ENCODE results near the gene SORL1.
"Not testable (repeated sequence)": the region's sequence is repeated elsewhere in the genome, so short reads cannot be mapped to it uniquely, and the experiment has no call there.

SORL1 gene

GRCh38 chr11:121474680-121475079, 22.6 kb downstream of the SORL1 start:
- no peak for DNase-seq

- DNase-seq: no peak
These were observed 24.4 kb downstream of the SORL1 start for GRCh38 chr11:121476379-121477032.

GRCh38 chr11:121478226-121478894, 26.2 kb downstream of the SORL1 start:
- DNase-seq: no peak

- DNase-seq: no peak
These were observed 27.0 kb downstream of the SORL1 start for GRCh38 chr11:121478895-121479697.

- no peak for DNase-seq
These were observed 27.7 kb downstream of the SORL1 start for GRCh38 chr11:121479698-121480238.

- not testable (repeated sequence) for DNase-seq
These were observed 29.5 kb downstream of the SORL1 start for GRCh38 chr11:121481484-121482230.

GRCh38 chr11:121482231-121483129, 30.4 kb downstream of the SORL1 start:
- peak; percentile 51 for DNase-seq

- no peak for DNase-seq
These were observed 31.8 kb downstream of the SORL1 start for GRCh38 chr11:121483805-121484480.

GRCh38 chr11:121485216-121485615, 33.1 kb downstream of the SORL1 start:
- DNase-seq: no peak

GRCh38 chr11:121486054-121486453, 33.9 kb downstream of the SORL1 start:
- DNase-seq: no peak

GRCh38 chr11:121487191-121487590, 35.1 kb downstream of the SORL1 start:
- no peak for DNase-seq

GRCh38 chr11:121488170-121488569, 36.1 kb downstream of the SORL1 start:
- DNase-seq: no peak

- DNase-seq: no peak
These were observed 36.5 kb downstream of the SORL1 start for GRCh38 chr11:121488641-121489040.

GRCh38 chr11:121489823-121490222, 37.7 kb downstream of the SORL1 start:
- no peak for DNase-seq

- no peak for DNase-seq
These were observed 42.4 kb downstream of the SORL1 start for GRCh38 chr11:121494355-121495099.

GRCh38 chr11:121497176-121497998, 45.3 kb downstream of the SORL1 start:
- no peak for DNase-seq

GRCh38 chr11:121499405-121499804, 47.3 kb downstream of the SORL1 start:
- no peak for DNase-seq

- no peak for DNase-seq
These were observed 48.2 kb downstream of the SORL1 start for GRCh38 chr11:121500275-121500674.

- no peak for DNase-seq
These were observed 48.6 kb downstream of the SORL1 start for GRCh38 chr11:121500717-121501116.
